Measurements from ENCODE around the gene TGFB1I1. TPM values are rescaled to one million over a fixed set of nuclear protein-coding genes. Genes with fewer than 3 reads are reported as not detected.

The TGFB1I1 gene
- total and polyA plus RNA-seq, 2 donors (not counting 3 experiments of a cell fraction or from before 2014, with no cell fraction given), result 73.7 to 115 TPM

- Histone ChIP-seq H3K36me3 (ENCODE audit: control insufficient read depth in 2 of 2, extremely low read depth in 1 of 2, insufficient read depth in 2 of 2, low read length in 2 of 2) (no peaks in the 10 kb centered on the region), H4K20me1 (replicated peaks; ENCODE audit: control insufficient read depth, extremely low read depth, insufficient read depth, low read length) (no peaks in the 10 kb centered on the region), H3K9ac (replicated peaks; ENCODE audit: extremely low read depth, insufficient read depth, low read length) (no peak overlapping the region), H2AFZ (ENCODE audit: low read depth, low read length) (no peak overlapping the region), H3K79me2 (ENCODE audit: control insufficient read depth, insufficient read depth, low read length) (no peaks in the 10 kb centered on the region), H3K27me3 (ENCODE audit: control insufficient read depth in 2 of 2, insufficient read depth in 2 of 2, low read length in 2 of 2) (no peaks in the 10 kb centered on the region), H3K27ac (ENCODE audit: insufficient read depth, low read depth, low read length) (no peak overlapping the region), H3K4me2 (ENCODE audit: insufficient read depth, low read length) (no peak overlapping the region), H3K9me1 (replicated peaks; ENCODE audit: control insufficient read depth, extremely low read depth, insufficient read depth, low read length) (no peaks in the 10 kb centered on the region), H3K4me3 (replicated peaks in 1 of 3; ENCODE audit: insufficient read depth in 1 of 3, low read depth in 1 of 3, low read length in 3 of 3) (no peak overlapping the region), H3K4me1 (ENCODE audit: control insufficient read depth, extremely low read depth, insufficient read depth, low read length) (no peaks in the 10 kb centered on the region), H3K9me3 (replicated peaks; ENCODE audit: control insufficient read depth, insufficient read depth, low read length) (no peaks in the 10 kb centered on the region)
- ChIA-PET CTCF (no interaction called here), POLR2A (no interaction called here)
- FAIRE-seq (no peak), DNase-seq (ENCODE audit: low read depth, low spot score) (no peak)
- dilution Hi-C loops (cut with MboI; ENCODE audit: extremely low pct_ligation_motif_present, low sequenced_read_pairs) (no loop called here), intact Hi-C loops (cut with micrococcal nuclease) (no loop called here)
- no TSS peak for BruUV-seq (replicated peaks)
- TF ChIP-seq EZH2 (IDR thresholded peaks at IDR 0.05; ENCODE audit: borderline replicate concordance, low read depth, low read length, severe bottlenecking) (no peak), MYC (IDR thresholded peaks at IDR 0.05; ENCODE audit: low read depth, low read length) (no peak), FOS (IDR thresholded peaks at IDR 0.05; ENCODE audit: borderline replicate concordance, insufficient read depth, low read length) (no peak), JUN (IDR thresholded peaks at IDR 0.05; ENCODE audit: borderline replicate concordance, insufficient read depth, insufficient read length, low read depth) (no peak)
- TF ChIP-seq, protein P1, sequence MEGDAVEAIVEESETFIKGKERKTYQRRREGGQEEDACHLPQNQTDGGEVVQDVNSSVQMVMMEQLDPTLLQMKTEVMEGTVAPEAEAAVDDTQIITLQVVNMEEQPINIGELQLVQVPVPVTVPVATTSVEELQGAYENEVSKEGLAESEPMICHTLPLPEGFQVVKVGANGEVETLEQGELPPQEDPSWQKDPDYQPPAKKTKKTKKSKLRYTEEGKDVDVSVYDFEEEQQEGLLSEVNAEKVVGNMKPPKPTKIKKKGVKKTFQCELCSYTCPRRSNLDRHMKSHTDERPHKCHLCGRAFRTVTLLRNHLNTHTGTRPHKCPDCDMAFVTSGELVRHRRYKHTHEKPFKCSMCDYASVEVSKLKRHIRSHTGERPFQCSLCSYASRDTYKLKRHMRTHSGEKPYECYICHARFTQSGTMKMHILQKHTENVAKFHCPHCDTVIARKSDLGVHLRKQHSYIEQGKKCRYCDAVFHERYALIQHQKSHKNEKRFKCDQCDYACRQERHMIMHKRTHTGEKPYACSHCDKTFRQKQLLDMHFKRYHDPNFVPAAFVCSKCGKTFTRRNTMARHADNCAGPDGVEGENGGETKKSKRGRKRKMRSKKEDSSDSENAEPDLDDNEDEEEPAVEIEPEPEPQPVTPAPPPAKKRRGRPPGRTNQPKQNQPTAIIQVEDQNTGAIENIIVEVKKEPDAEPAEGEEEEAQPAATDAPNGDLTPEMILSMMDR (IDR thresholded peaks at IDR 0.05; ENCODE audit: extremely low read depth in 1 of 2, insufficient read depth in 1 of 2, low read depth in 1 of 2, low read length in 2 of 2), result no peak
These were observed 48.7 kb upstream of the TGFB1I1 start for GRCh38 chr16:31423241-31423640.

- no peaks in the 10 kb centered on the region for H4K20me1 ChIP-seq (replicated peaks; ENCODE audit: control insufficient read depth, extremely low read depth, insufficient read depth, low read length)
- no peaks in the 10 kb centered on the region for H3K36me3 ChIP-seq (ENCODE audit: control insufficient read depth in 2 of 2, extremely low read depth in 1 of 2, insufficient read depth in 2 of 2, low read length in 2 of 2)
- dilution Hi-C loops (cut with MboI; ENCODE audit: extremely low pct_ligation_motif_present, low sequenced_read_pairs), result no loop called here
- no peaks in the 10 kb centered on the region for H3K9me1 ChIP-seq (replicated peaks; ENCODE audit: control insufficient read depth, extremely low read depth, insufficient read depth, low read length)
- no peak overlapping the region for H2AFZ ChIP-seq (ENCODE audit: low read depth, low read length)
- FAIRE-seq, result no peak
- no peaks in the 10 kb centered on the region for H3K9me3 ChIP-seq (replicated peaks; ENCODE audit: control insufficient read depth, insufficient read depth, low read length)
- H3K79me2 ChIP-seq (ENCODE audit: control insufficient read depth, insufficient read depth, low read length), result no peaks in the 10 kb centered on the region
- no peak for DNase-seq (ENCODE audit: low read depth, low spot score)
- intact Hi-C loops (cut with micrococcal nuclease), result no loop called here
- ChIA-PET POLR2A (no interaction called here), CTCF (no interaction called here)
- H3K27ac ChIP-seq (ENCODE audit: insufficient read depth, low read depth, low read length), result no peak overlapping the region
- no TSS peak for BruUV-seq (replicated peaks)
- no peaks in the 10 kb centered on the region for H3K4me1 ChIP-seq (ENCODE audit: control insufficient read depth, extremely low read depth, insufficient read depth, low read length)
- no peak overlapping the region for H3K4me3 ChIP-seq (replicated peaks in 1 of 3; ENCODE audit: insufficient read depth in 1 of 3, low read depth in 1 of 3, low read length in 3 of 3)
- TF ChIP-seq GATA2 (IDR thresholded peaks at IDR 0.05; ENCODE audit: insufficient read depth, insufficient read length, low read depth, low read length) (no peak), POLR2AphosphoS5 (IDR thresholded peaks at IDR 0.05; ENCODE audit: insufficient read depth, low read depth, low read length) (no peak), JUN (IDR thresholded peaks at IDR 0.05; ENCODE audit: borderline replicate concordance, insufficient read depth, insufficient read length, low read depth) (no peak), MYC (IDR thresholded peaks at IDR 0.05; ENCODE audit: low read depth, low read length) (no peak), FOS (IDR thresholded peaks at IDR 0.05; ENCODE audit: borderline replicate concordance, insufficient read depth, low read length) (no peak), MAX (IDR thresholded peaks at IDR 0.05; ENCODE audit: insufficient read depth, insufficient read length) (no peak), EZH2 (IDR thresholded peaks at IDR 0.05; ENCODE audit: borderline replicate concordance, low read depth, low read length, severe bottlenecking) (no peak), POLR2A (IDR thresholded peaks at IDR 0.05; ENCODE audit: low read depth, low read length) (no peak)
- TF ChIP-seq, protein P1 (IDR thresholded peaks at IDR 0.05; ENCODE audit: extremely low read depth in 1 of 2, insufficient read depth in 1 of 2, low read depth in 1 of 2, low read length in 2 of 2), result no peak
- H3K9ac ChIP-seq (replicated peaks; ENCODE audit: extremely low read depth, insufficient read depth, low read length), result no peak overlapping the region
- no peak overlapping the region for H3K4me2 ChIP-seq (ENCODE audit: insufficient read depth, low read length)
- H3K27me3 ChIP-seq (ENCODE audit: control insufficient read depth in 2 of 2, insufficient read depth in 2 of 2, low read length in 2 of 2), result peaks cover 0 to 2% of the 10 kb centered on the region in 2 experiments
These were observed 48.2 kb upstream of the TGFB1I1 start for GRCh38 chr16:31423801-31424200.
